ENCODE measurements around the gene PNKP. TPM values are rescaled to one million over a fixed set of nuclear protein-coding genes. Genes with fewer than 3 reads are reported as not detected.

PNKP gene
- total and polyA plus RNA-seq, 9 of the 15 experiments (the other 6 are each of a cell fraction or from before 2014, with no cell fraction given) = 2.8 to 85.4 (median 25.3) TPM

- TF ChIP-seq PKNOX1 (IDR thresholded peaks at IDR 0.05) = 0 out of 2 replicates have a peak, but pooled peaks have one; percentile 19
- peak; percentile 55 for TF ChIP-seq NFE2 (IDR thresholded peaks at IDR 0.05; ENCODE audit: low read depth)
- TF ChIP-seq SMAD1 (IDR thresholded peaks at IDR 0.05; ENCODE audit: low read depth, low read length, partially characterized antibody) = no peak
- TF ChIP-seq RFX1 (IDR thresholded peaks at IDR 0.05) = no peak
- TF ChIP-seq, protein P1, sequence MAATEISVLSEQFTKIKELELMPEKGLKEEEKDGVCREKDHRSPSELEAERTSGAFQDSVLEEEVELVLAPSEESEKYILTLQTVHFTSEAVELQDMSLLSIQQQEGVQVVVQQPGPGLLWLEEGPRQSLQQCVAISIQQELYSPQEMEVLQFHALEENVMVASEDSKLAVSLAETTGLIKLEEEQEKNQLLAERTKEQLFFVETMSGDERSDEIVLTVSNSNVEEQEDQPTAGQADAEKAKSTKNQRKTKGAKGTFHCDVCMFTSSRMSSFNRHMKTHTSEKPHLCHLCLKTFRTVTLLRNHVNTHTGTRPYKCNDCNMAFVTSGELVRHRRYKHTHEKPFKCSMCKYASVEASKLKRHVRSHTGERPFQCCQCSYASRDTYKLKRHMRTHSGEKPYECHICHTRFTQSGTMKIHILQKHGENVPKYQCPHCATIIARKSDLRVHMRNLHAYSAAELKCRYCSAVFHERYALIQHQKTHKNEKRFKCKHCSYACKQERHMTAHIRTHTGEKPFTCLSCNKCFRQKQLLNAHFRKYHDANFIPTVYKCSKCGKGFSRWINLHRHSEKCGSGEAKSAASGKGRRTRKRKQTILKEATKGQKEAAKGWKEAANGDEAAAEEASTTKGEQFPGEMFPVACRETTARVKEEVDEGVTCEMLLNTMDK (IDR thresholded peaks at IDR 0.05; ENCODE audit: borderline replicate concordance, insufficient read depth, low read depth, low read length, poor library complexity, severe bottlenecking) = no peak
- no peak for TF ChIP-seq SRSF7 (optimal IDR thresholded peaks at IDR 0.05; ENCODE audit: low read depth, low read length)
- peak; percentile 53; the same call in 1 of the 2 replicates for TF ChIP-seq SP1 (CRISPR knock-in tag; IDR thresholded peaks at IDR 0.05)
- TF ChIP-seq U2AF2 (optimal IDR thresholded peaks at IDR 0.05; ENCODE audit: low read depth, low read length) = no peak
- no peak for TF ChIP-seq NFIC (IDR thresholded peaks at IDR 0.05)
- TF ChIP-seq ELK1 (CRISPR knock-in tag; IDR thresholded peaks at IDR 0.05) = no peak
- TF ChIP-seq ZFP30 (CRISPR knock-in tag; IDR thresholded peaks at IDR 0.05; ENCODE audit: borderline replicate concordance) = no peak
- no peak for TF ChIP-seq KAT2B (IDR thresholded peaks at IDR 0.05; ENCODE audit: low read depth, low read length)
- TF ChIP-seq IFI16 (CRISPR knock-in tag; IDR thresholded peaks at IDR 0.05) = no peak
- peak; percentile 33; the same call in 1 of the 2 replicates for TF ChIP-seq CXXC5 (CRISPR knock-in tag; IDR thresholded peaks at IDR 0.05)
Measured at GRCh38 chr19:49847731-49848696, 19.4 kb downstream of the PNKP start (continued).
